H9 (cell line): Measurements from ENCODE around the gene DIS3L2. TPM values are rescaled to one million over a fixed set of nuclear protein-coding genes. Genes with fewer than 3 reads are reported as not detected.

Source experiments
- DNase-seq: peaks from one replicate; pipeline ENCODE4 v3.0.0-alpha.2; 2017
- H2AFZ ChIP-seq: one replicate; pipeline ENCODE4 v1.6.1; 2013; ENCODE audit warnings: mild to moderate bottlenecking, low read length, control low read depth, moderate library complexity
- H2AK5ac ChIP-seq: 2 replicates; pipeline ENCODE4 v1.6.1; 2013; ENCODE audit warnings: low read length, control low read depth, mixed read lengths; ENCODE audit not compliant: insufficient read length
- H2BK120ac ChIP-seq: one replicate; pipeline ENCODE4 v1.6.1; 2013; ENCODE audit warnings: low read depth, mild to moderate bottlenecking, low read length, control low read depth, inconsistent platforms; ENCODE audit not compliant: poor library complexity, severe bottlenecking
- H2BK12ac ChIP-seq: 2 replicates; pipeline ENCODE4 v1.6.1; 2013; ENCODE audit warnings: low read length, control low read depth, mixed read lengths, low read depth; ENCODE audit not compliant: insufficient read length
- H2BK15ac ChIP-seq: 2 replicates; pipeline ENCODE4 v1.6.1; 2013; ENCODE audit warnings: low read depth, low read length, control low read depth
- H2BK20ac ChIP-seq: one replicate; pipeline ENCODE4 v1.6.1; 2013; ENCODE audit warnings: low read depth, mild to moderate bottlenecking, low read length, control low read depth, inconsistent platforms; ENCODE audit not compliant: poor library complexity, severe bottlenecking
- H2BK5ac ChIP-seq: 2 replicates; pipeline ENCODE4 v1.6.1; 2013; ENCODE audit warnings: low read length, control low read depth, mixed read lengths; ENCODE audit not compliant: insufficient read length
- H3K14ac ChIP-seq: 2 replicates; pipeline ENCODE4 v1.6.1; 2013; ENCODE audit warnings: low read length, control low read depth; ENCODE audit not compliant: insufficient read depth
- H3K18ac ChIP-seq: 2 replicates; pipeline ENCODE4 v1.6.1; 2013; ENCODE audit warnings: low read depth, mild to moderate bottlenecking, mixed read lengths, low read length, control low read depth; ENCODE audit not compliant: insufficient read length
- H3K23ac ChIP-seq: 2 replicates; pipeline ENCODE4 v1.6.1; 2013; ENCODE audit warnings: low read length, control low read depth, mixed read lengths, low read depth; ENCODE audit not compliant: insufficient read length
- H3K23me2 ChIP-seq: 2 replicates; pipeline ENCODE4 v1.6.1; 2013; ENCODE audit warnings: low read depth, mild to moderate bottlenecking, mixed read lengths, low read length, control low read depth; ENCODE audit not compliant: insufficient read length, poor library complexity, severe bottlenecking
- H3K27ac ChIP-seq: 2 replicates; pipeline ENCODE4 v1.5.1; 2013; ENCODE audit warnings: low read length, control low read depth, mixed read lengths, low read depth; ENCODE audit not compliant: insufficient read length
- H3K27me3 ChIP-seq: 2 replicates; pipeline ENCODE4 v1.6.1; 2013; ENCODE audit warnings: low read length, control low read depth, inconsistent platforms; ENCODE audit not compliant: insufficient read depth
- H3K4ac ChIP-seq: 2 replicates; pipeline ENCODE4 v1.6.1; 2013; ENCODE audit warnings: low read depth, mild to moderate bottlenecking, control low read depth, inconsistent platforms, low read length, moderate library complexity
- H3K4me1 ChIP-seq: 2 replicates; pipeline ENCODE4 v1.6.1; 2013; ENCODE audit warnings: low read length, control low read depth, inconsistent platforms; ENCODE audit not compliant: insufficient read depth
- H3K4me2 ChIP-seq: 2 replicates; pipeline ENCODE4 v1.6.1; 2013; ENCODE audit warnings: low read length, control low read depth, mixed read lengths; ENCODE audit not compliant: insufficient read length, insufficient read depth
- H3K56ac ChIP-seq: 2 replicates; pipeline ENCODE4 v1.6.1; 2013; ENCODE audit warnings: low read depth, mild to moderate bottlenecking, mixed read lengths, low read length, control low read depth; ENCODE audit not compliant: insufficient read length
- H3K79me1 ChIP-seq: 2 replicates; pipeline ENCODE4 v1.6.1; 2013; ENCODE audit warnings: low read depth, mild to moderate bottlenecking, moderate library complexity, low read length, control low read depth, inconsistent platforms; ENCODE audit not compliant: insufficient read depth, poor library complexity, severe bottlenecking
- H3K79me2 ChIP-seq: 2 replicates; pipeline ENCODE4 v1.6.1; 2013; ENCODE audit warnings: low read length, control low read depth, inconsistent platforms; ENCODE audit not compliant: insufficient read depth
- H3K9ac ChIP-seq: 2 replicates; pipeline ENCODE4 v1.6.1; 2013; ENCODE audit warnings: low read length, control low read depth, mixed read lengths; ENCODE audit not compliant: insufficient read length; ENCODE audit errors: extremely low read depth
- H3K9me3 ChIP-seq: one replicate; pipeline ENCODE4 v1.6.1; 2013; ENCODE audit warnings: low read depth, low read length, inconsistent platforms; ENCODE audit not compliant: control insufficient read depth
- H3T11ph ChIP-seq: one replicate; pipeline ENCODE4 v1.6.1; 2013; ENCODE audit warnings: mild to moderate bottlenecking, low read length, control low read depth, inconsistent platforms
- H4K20me1 ChIP-seq: one replicate; pipeline ENCODE4 v1.6.1; 2013; ENCODE audit not compliant: control insufficient read depth, insufficient read length, insufficient read depth
- H4K5ac ChIP-seq: 2 replicates; pipeline ENCODE4 v1.6.1; 2013; ENCODE audit warnings: low read depth, mild to moderate bottlenecking, mixed read lengths, low read length, control low read depth; ENCODE audit not compliant: insufficient read length
- H4K8ac ChIP-seq: replicated peaks from 2 replicates; pipeline ENCODE4 v1.6.1; 2013; ENCODE audit warnings: low read length, control low read depth, mixed read lengths, low read depth; ENCODE audit not compliant: insufficient read length
- H4K91ac ChIP-seq: 2 replicates; pipeline ENCODE4 v1.6.1; 2013; ENCODE audit warnings: low read depth, mild to moderate bottlenecking, moderate library complexity, mixed read lengths, low read length, control low read depth; ENCODE audit not compliant: insufficient read length
- H3K27ac Mint-ChIP-seq, 3 experiments: 2 replicates in 2 of 3; 3 replicates in 1 of 3; pipeline ENCODE4 v1.8.0; 2020 to 2021; ENCODE audit warnings: mixed read lengths in 3 of 3, mild to moderate bottlenecking in 1 of 3, moderate library complexity in 1 of 3
- H3K27me3 Mint-ChIP-seq: 2 replicates; pipeline ENCODE4 v1.8.0; 2021; ENCODE audit warnings: low read depth, mild to moderate bottlenecking, moderate library complexity, mixed read lengths
- H3K36me3 Mint-ChIP-seq, 3 experiments: 2 replicates in 2 of 3; 3 replicates in 1 of 3; pipeline ENCODE4 v1.8.0; 2020 to 2021; ENCODE audit warnings: low read depth in 3 of 3, mixed read lengths in 3 of 3; ENCODE audit not compliant: insufficient read depth in 1 of 3
- H3K4me1 Mint-ChIP-seq, 2 experiments: 2 replicates each; pipeline ENCODE4 v1.8.0; 2020; ENCODE audit warnings: mixed read lengths in 2 of 2
- H3K4me3 Mint-ChIP-seq, 2 experiments: 2 replicates in 1 of 2; 3 replicates in 1 of 2; pipeline ENCODE4 v1.8.0; 2020 to 2021; ENCODE audit warnings: mild to moderate bottlenecking in 2 of 2, mixed read lengths in 2 of 2, moderate library complexity in 1 of 2
- H3K9me3 Mint-ChIP-seq, 2 experiments: 2 replicates in 1 of 2; 3 replicates in 1 of 2; pipeline ENCODE4 v1.8.0; 2020; ENCODE audit warnings: mild to moderate bottlenecking in 2 of 2, mixed read lengths in 2 of 2, moderate library complexity in 1 of 2
- CTCF ChIP-seq: fragments of 200-600 bp; sonication (generic); conservative IDR thresholded peaks from 3 replicates; pipeline ENCODE4 v1.8.0; 2021; ENCODE audit warnings: antibody characterized with exemption, mild to moderate bottlenecking
- WGBS: extraction: QIAGEN DNeasy Blood & Tissue Kit; methylation state at CpG from one replicate; pipeline ENCODE4 v1.1.7; 2013; ENCODE audit warnings: missing lambda C conversion rate, low lambda C conversion rate, mixed read lengths; ENCODE audit not compliant: insufficient read length; ENCODE audit errors: extremely low coverage; 5-methylcytosine and 5-hydroxymethylcytosine counted together
- total RNA-seq: library from RNA; stranded (reverse); gene quantifications from 2 replicates; pipeline ENCODE4 v1.2.1, GENCODE V29; 2021

Gene DIS3L2
- total RNA-seq, 1 experiment from 2014 or later = 28.1 TPM

- no peak overlapping the region for H4K8ac ChIP-seq
- H3K23ac ChIP-seq = no peak overlapping the region
- no peak overlapping the region for H4K91ac ChIP-seq
- H3K4me2 ChIP-seq = peak overlapping the region; percentile 76
- no peak overlapping the region for H2BK5ac ChIP-seq
- peak overlapping the region; percentile 62; the same call in 1 of the 2 replicates for H3K14ac ChIP-seq
- no peak overlapping the region for H2AFZ ChIP-seq
- H3K4ac ChIP-seq = no peak overlapping the region
- no peak overlapping the region for H3K18ac ChIP-seq
- H3K27ac ChIP-seq = no peak overlapping the region
- Mint-ChIP-seq H3K4me1 (peaks cover 5 to 8% of the 10 kb centered on the region in 2 experiments), H3K36me3 (peaks cover 0 to 4% (median 4%) of the 10 kb centered on the region in 3 experiments; a peak in 3 of 7 replicates), H3K9me3 (0 out of 5 replicates have a peak, but pooled peaks cover 0 to 3% of the 10 kb centered on the region in 2 experiments), H3K27ac (peak overlapping the region; percentile 31 to 50 (median 32); a peak in 5 of 7 replicates), H3K4me3 (peak overlapping the region; percentile 80 to 89), H3K27me3 (peaks cover 13% of the 10 kb centered on the region)
- H2BK120ac ChIP-seq = no peak overlapping the region
- H2BK20ac ChIP-seq = no peak overlapping the region
- no peaks in the 10 kb centered on the region for H3K27me3 ChIP-seq
- H3K9ac ChIP-seq = peak overlapping the region; percentile 53
- no peaks in the 10 kb centered on the region for H3K9me3 ChIP-seq
- no CpG with 5 or more reads among the region's 18 CpGs for WGBS
- H3K79me1 ChIP-seq = peaks cover 3% of the 10 kb centered on the region
- H2BK12ac ChIP-seq = no peak overlapping the region
- no peak overlapping the region for H2AK5ac ChIP-seq
- no peak for TF ChIP-seq CTCF
- peaks cover 5% of the 10 kb centered on the region; the same call in 1 of the 2 replicates for H3K4me1 ChIP-seq
- no peak overlapping the region for H4K5ac ChIP-seq
- H2BK15ac ChIP-seq = 0 out of 2 replicates have a peak overlapping the region, but pooled peaks have one; percentile 13
- no peak overlapping the region for H3T11ph ChIP-seq
- no peak overlapping the region for H3K56ac ChIP-seq
- peaks cover 5% of the 10 kb centered on the region for H3K23me2 ChIP-seq
- H4K20me1 ChIP-seq = no peaks in the 10 kb centered on the region
- 0 out of 2 replicates have a peak, but pooled peaks cover 4% of the 10 kb centered on the region for H3K79me2 ChIP-seq
- no peak for DNase-seq
Observed at GRCh38 chr2:231960810-231961348, 634 bp upstream of the DIS3L2 start.
